AG10803 (cell line): ENCODE measurements around the gene BTRC.

Experiments
- DNase-seq: peaks from one replicate; pipeline ENCODE4 v3.0.0; 2010; ENCODE audit warnings: low read depth
- H3K4me3 ChIP-seq: 2 replicates; pipeline ENCODE4 v1.5.1; 2011; ENCODE audit warnings: mild to moderate bottlenecking, low read length, control low read depth
- CTCF ChIP-seq: conservative IDR thresholded peaks from 2 replicates; pipeline ENCODE4 v1.5.1; 2011; ENCODE audit warnings: mild to moderate bottlenecking, low read length, control low read depth, inconsistent platforms

BTRC gene

GRCh38 chr10:101493782-101494281, 139.9 kb downstream of the BTRC start:
- TF ChIP-seq CTCF = no peak
- no peak for DNase-seq

GRCh38 chr10:101494650-101495049, 140.7 kb downstream of the BTRC start:
- H3K4me3 ChIP-seq = no peak overlapping the region
- TF ChIP-seq CTCF = no peak
- DNase-seq = no peak

More at GRCh38 chr10:101493782-101494281, 139.9 kb downstream of the BTRC start:
- H3K4me3 ChIP-seq = no peak overlapping the region

- TF ChIP-seq CTCF = peak; percentile 30; the same call in 1 of the 2 replicates
- no peak overlapping the region for H3K4me3 ChIP-seq
- DNase-seq = peak; percentile 9
Measured at GRCh38 chr10:101495324-101495925, 141.5 kb downstream of the BTRC start.

GRCh38 chr10:101504438-101504837, 150.5 kb downstream of the BTRC start:
- no peak for TF ChIP-seq CTCF
- DNase-seq = no peak
- H3K4me3 ChIP-seq = no peak overlapping the region

- no peak overlapping the region for H3K4me3 ChIP-seq
- TF ChIP-seq CTCF = no peak
- no peak for DNase-seq
Measured at GRCh38 chr10:101506829-101507661, 153.1 kb downstream of the BTRC start.

- TF ChIP-seq CTCF = no peak
- no peak for DNase-seq
- no peak overlapping the region for H3K4me3 ChIP-seq
Measured at GRCh38 chr10:101507828-101508227, 153.9 kb downstream of the BTRC start.

GRCh38 chr10:101511938-101512337, 158.0 kb downstream of the BTRC start:
- no peak for DNase-seq
- no peak for TF ChIP-seq CTCF

More at GRCh38 chr10:101511938-101512337, 158.0 kb downstream of the BTRC start:
- no peak overlapping the region for H3K4me3 ChIP-seq
